Prostate gland (tissue), 2 donors: ENCODE measurements around the gene SUSD3.

Experiments
- POLR2AphosphoS5 ChIP-seq: sonication (generic); formaldehyde crosslinking; IDR thresholded peaks from one replicate; pipeline ENCODE4 v1.6.1; 2017; ENCODE audit warnings: antibody characterized with exemption
- TF ChIP-seq, protein P1 (sequence below), 4 experiments: fragments of 200-600 bp in 2 of 4; fragments of 450-650 bp in 2 of 4; sonication (generic) in 2 of 4; IDR thresholded peaks; 1 replicate in 3 of 4; 2 replicates in 1 of 4; pipeline ENCODE4 v1.5.1; 2016 to 2019; ENCODE audit warnings: antibody characterized with exemption in 4 of 4, mild to moderate bottlenecking in 2 of 4, moderate library complexity in 2 of 4

GRCh38 chr9:93132946-93133680, 74.6 kb downstream of the SUSD3 start:
- TF ChIP-seq, protein P1, sequence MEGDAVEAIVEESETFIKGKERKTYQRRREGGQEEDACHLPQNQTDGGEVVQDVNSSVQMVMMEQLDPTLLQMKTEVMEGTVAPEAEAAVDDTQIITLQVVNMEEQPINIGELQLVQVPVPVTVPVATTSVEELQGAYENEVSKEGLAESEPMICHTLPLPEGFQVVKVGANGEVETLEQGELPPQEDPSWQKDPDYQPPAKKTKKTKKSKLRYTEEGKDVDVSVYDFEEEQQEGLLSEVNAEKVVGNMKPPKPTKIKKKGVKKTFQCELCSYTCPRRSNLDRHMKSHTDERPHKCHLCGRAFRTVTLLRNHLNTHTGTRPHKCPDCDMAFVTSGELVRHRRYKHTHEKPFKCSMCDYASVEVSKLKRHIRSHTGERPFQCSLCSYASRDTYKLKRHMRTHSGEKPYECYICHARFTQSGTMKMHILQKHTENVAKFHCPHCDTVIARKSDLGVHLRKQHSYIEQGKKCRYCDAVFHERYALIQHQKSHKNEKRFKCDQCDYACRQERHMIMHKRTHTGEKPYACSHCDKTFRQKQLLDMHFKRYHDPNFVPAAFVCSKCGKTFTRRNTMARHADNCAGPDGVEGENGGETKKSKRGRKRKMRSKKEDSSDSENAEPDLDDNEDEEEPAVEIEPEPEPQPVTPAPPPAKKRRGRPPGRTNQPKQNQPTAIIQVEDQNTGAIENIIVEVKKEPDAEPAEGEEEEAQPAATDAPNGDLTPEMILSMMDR (IDR thresholded peaks at IDR 0.05) = no peak
- no peak for TF ChIP-seq POLR2AphosphoS5
